IMR-90 (cell line): ENCODE results near the gene CDH26. TPM values are rescaled to one million over a fixed set of nuclear protein-coding genes. Genes with fewer than 3 reads are reported as not detected.

Source experiments
- ATAC-seq: fragments of 200-7000 bp; cut with Tn5 transposase; 2 replicates; pipeline ENCODE4 v1.9.1; 2020; ENCODE audit warnings: low read depth, mild to moderate bottlenecking, moderate library complexity
- BruUV-seq: library from RNA; stranded (reverse); fragments of 400-500 nt; replicated peaks from 2 replicates; lab custom pipeline; 2021; lab: Mats Ljungman, UMichigan
- CTCF ChIA-PET: fragments of 300-600 bp; formaldehyde crosslinking; extraction: SDS; loops from one replicate; lab custom pipeline; 2021; ENCODE audit warnings: antibody characterized with exemption; lab: Yijun Ruan, JAX
- POLR2A ChIA-PET: fragments of 300-600 bp; sonication (Branson Sonifier 250); formaldehyde crosslinking; loops from one replicate; lab custom pipeline; 2022; ENCODE audit warnings: antibody characterized with exemption; ENCODE audit not compliant: unreplicated experiment; lab: Charles Lee
- DNase-seq: peaks from one replicate; pipeline ENCODE4 v3.0.0; 2013
- H2AFZ ChIP-seq: replicated peaks from 2 replicates; pipeline ENCODE3; 2013; ENCODE audit warnings: low read length, mild to moderate bottlenecking; ENCODE audit not compliant: poor library complexity
- H2AK5ac ChIP-seq: 2 replicates; pipeline ENCODE4 v1.6.1; 2013; ENCODE audit warnings: low read depth, low read length, inconsistent platforms
- H2AK9ac ChIP-seq: replicated peaks from 2 replicates; pipeline ENCODE3; 2013; ENCODE audit warnings: mild to moderate bottlenecking, low read depth, low read length, moderate library complexity; ENCODE audit not compliant: poor library complexity
- H2BK120ac ChIP-seq: 2 replicates; pipeline ENCODE4 v1.6.1; 2013; ENCODE audit warnings: low read depth, low read length, inconsistent platforms
- H2BK15ac ChIP-seq: 3 replicates; pipeline ENCODE4 v1.6.1; 2013; ENCODE audit warnings: low read depth, low read length, inconsistent platforms
- H2BK20ac ChIP-seq: 2 replicates; pipeline ENCODE4 v1.6.1; 2013; ENCODE audit warnings: low read depth, mild to moderate bottlenecking, inconsistent platforms, low read length, moderate library complexity
- H2BK5ac ChIP-seq: 2 replicates; pipeline ENCODE4 v1.6.1; 2013; ENCODE audit warnings: mild to moderate bottlenecking, low read depth, low read length, inconsistent platforms; ENCODE audit not compliant: poor library complexity, severe bottlenecking
- H3K14ac ChIP-seq: replicated peaks from 2 replicates; pipeline ENCODE4 v1.6.1; 2013; ENCODE audit warnings: low read depth, low read length, inconsistent platforms
- H3K18ac ChIP-seq: 2 replicates; pipeline ENCODE4 v1.6.1; 2013; ENCODE audit warnings: low read depth, low read length, control low read depth
- H3K23ac ChIP-seq: 2 replicates; pipeline ENCODE4 v1.6.1; 2013; ENCODE audit warnings: low read depth, low read length, inconsistent platforms
- H3K27ac ChIP-seq: 2 replicates; pipeline ENCODE4 v1.5.1; 2013; ENCODE audit warnings: mild to moderate bottlenecking, control low read depth, low read length; ENCODE audit not compliant: insufficient read depth
- H3K27me3 ChIP-seq: 2 replicates; pipeline ENCODE4 v1.6.1; 2013; ENCODE audit warnings: low read length; ENCODE audit not compliant: control insufficient read depth, insufficient read depth
- H3K36me3 ChIP-seq: 2 replicates; pipeline ENCODE4 v1.6.1; 2013; ENCODE audit warnings: low read length, mixed read lengths; ENCODE audit not compliant: control insufficient read depth, insufficient read depth
- H3K4ac ChIP-seq: 2 replicates; pipeline ENCODE4 v1.6.1; 2013; ENCODE audit warnings: low read depth, low read length, inconsistent platforms
- H3K4me1 ChIP-seq: 2 replicates; pipeline ENCODE4 v1.6.1; 2013; ENCODE audit warnings: low read length, mixed read lengths; ENCODE audit not compliant: control insufficient read depth, insufficient read depth
- H3K4me2 ChIP-seq: 2 replicates; pipeline ENCODE4 v1.6.1; 2013; ENCODE audit warnings: low read depth, mild to moderate bottlenecking, control low read depth, low read length, moderate library complexity
- H3K4me3 ChIP-seq: 2 replicates; pipeline ENCODE4 v1.5.1; 2013; ENCODE audit warnings: low read depth, mild to moderate bottlenecking, control low read depth, low read length, moderate library complexity; ENCODE audit not compliant: insufficient read depth
- H3K56ac ChIP-seq: 2 replicates; pipeline ENCODE4 v1.6.1; 2013; ENCODE audit warnings: low read length, inconsistent platforms; ENCODE audit not compliant: insufficient read depth; ENCODE audit errors: extremely low read depth
- H3K79me1 ChIP-seq, 2 experiments: 2 replicates each; pipeline ENCODE4 v1.6.1; 2013; ENCODE audit warnings: low read length in 2 of 2, inconsistent platforms in 1 of 2, low read depth in 1 of 2
- H3K9ac ChIP-seq: 2 replicates; pipeline ENCODE4 v1.6.1; 2013; ENCODE audit warnings: low read depth, low read length, control low read depth
- H3K9me1 ChIP-seq: 2 replicates; pipeline ENCODE4 v1.6.1; 2013; ENCODE audit warnings: low read length, inconsistent platforms; ENCODE audit not compliant: insufficient read depth
- H3K9me3 ChIP-seq: 2 replicates; pipeline ENCODE4 v1.6.1; 2013; ENCODE audit warnings: low read length; ENCODE audit not compliant: control insufficient read depth, insufficient read depth
- H4K20me1 ChIP-seq: 2 replicates; pipeline ENCODE4 v1.6.1; 2013; ENCODE audit warnings: low read length, inconsistent platforms; ENCODE audit not compliant: insufficient read depth
- H4K5ac ChIP-seq: 2 replicates; pipeline ENCODE4 v1.6.1; 2013; ENCODE audit warnings: mild to moderate bottlenecking, low read depth, low read length, control low read depth
- H4K8ac ChIP-seq, 2 experiments: 2 replicates each; pipeline ENCODE4 v1.6.1; 2013; ENCODE audit warnings: low read depth in 2 of 2, low read length in 2 of 2, control low read depth in 1 of 2, inconsistent platforms in 1 of 2
- H4K91ac ChIP-seq: 2 replicates; pipeline ENCODE4 v1.6.1; 2013; ENCODE audit warnings: low read depth, low read length, inconsistent platforms; ENCODE audit not compliant: insufficient read depth
- CHD1 ChIP-seq: IDR thresholded peaks from 2 replicates; pipeline ENCODE4 v1.6.1; 2012; ENCODE audit warnings: low read depth, low read length, improper control_type of control experiment
- MAZ ChIP-seq: IDR thresholded peaks from 2 replicates; pipeline ENCODE4 v1.6.1; 2012; ENCODE audit warnings: low read depth, mild to moderate bottlenecking, low read length, improper control_type of control experiment, moderate library complexity, borderline replicate concordance
- NFE2L2 ChIP-seq: fragments of 150-350 bp; IDR thresholded peaks from 2 replicates; pipeline ENCODE4 v1.6.1; 2016; ENCODE audit warnings: low read depth, mild to moderate bottlenecking, low read length
- RAD21 ChIP-seq: IDR thresholded peaks from 2 replicates; pipeline ENCODE4 v1.6.1; 2012; ENCODE audit warnings: low read length, improper control_type of control experiment
- RFX5 ChIP-seq: IDR thresholded peaks from 2 replicates; pipeline ENCODE4 v1.8.0; 2012; ENCODE audit warnings: low read depth, mild to moderate bottlenecking, low read length, moderate library complexity
- SMC3 ChIP-seq: fragments of 150-350 bp; IDR thresholded peaks from 2 replicates; pipeline ENCODE4 v1.6.1; 2016; ENCODE audit warnings: low read depth, mild to moderate bottlenecking, antibody characterized with exemption, low read length, moderate library complexity
- WGBS, 2 experiments: methylation state at CpG; one replicate each; pipeline versions ENCODE4 v1.1.5 to v1.1.7; 2013; ENCODE audit warnings: missing lambda C conversion rate in 2 of 2; ENCODE audit not compliant: insufficient read length in 1 of 2; ENCODE audit errors: extremely low coverage in 2 of 2; 5-methylcytosine and 5-hydroxymethylcytosine counted together
- dilution Hi-C: fragments of 300-500 bp; cut with HindIII; formaldehyde crosslinking; loops from one replicate; pipeline ENCODE4 v1.14.3; 2018; ENCODE audit warnings: low sequenced_read_pairs; ENCODE audit not compliant: unreplicated experiment
- in situ Hi-C: fragments of 300-500 bp; cut with MboI; formaldehyde crosslinking; loops from 3 replicates; pipeline ENCODE4 v1.14.3; 2019; ENCODE audit warnings: low sequenced_read_pairs, inconsistent platforms, mixed read lengths
- intact Hi-C: fragments of 100-400 bp; cut with micrococcal nuclease; formaldehyde crosslinking; loops from 2 replicates; pipeline ENCODE4 v1.10.0; 2022
- polyA plus RNA-seq, 3 experiments: library from polyadenylated mRNA; depleted of rRNA; stranded (reverse); fragments of >200 nt; gene quantifications; 2 replicates each; pipeline ENCODE4 v1.2.3, GENCODE V29; 2012; ENCODE audit warnings: low replicate concordance in 1 of 3
- total RNA-seq: library from RNA; depleted of rRNA; stranded (reverse); fragments of >200 nt; gene quantifications from 2 replicates; pipeline ENCODE4 v1.2.3, GENCODE V29; 2012
- TF ChIP-seq, protein P1 (sequence below): fragments of 150-350 bp; IDR thresholded peaks from 2 replicates; pipeline ENCODE4 v1.6.1; 2017; ENCODE audit warnings: mild to moderate bottlenecking, antibody characterized with exemption, low read length, low read depth
- TF ChIP-seq, protein P2 (sequence below): fragments of 150-350 bp; IDR thresholded peaks from 2 replicates; pipeline ENCODE4 v1.6.1; 2016; ENCODE audit warnings: low read depth, mild to moderate bottlenecking, low read length, moderate library complexity, borderline replicate concordance
- TF ChIP-seq, protein P3 (sequence below): conservative IDR thresholded peaks from 2 replicates; pipeline ENCODE4 v1.5.1; 2012; ENCODE audit warnings: mild to moderate bottlenecking, low read depth, low read length, improper control_type of control experiment

CDH26 gene
- total and polyA plus RNA-seq, 2 of the 4 experiments (the other 2 are of a cell fraction): not detected

DNA sequence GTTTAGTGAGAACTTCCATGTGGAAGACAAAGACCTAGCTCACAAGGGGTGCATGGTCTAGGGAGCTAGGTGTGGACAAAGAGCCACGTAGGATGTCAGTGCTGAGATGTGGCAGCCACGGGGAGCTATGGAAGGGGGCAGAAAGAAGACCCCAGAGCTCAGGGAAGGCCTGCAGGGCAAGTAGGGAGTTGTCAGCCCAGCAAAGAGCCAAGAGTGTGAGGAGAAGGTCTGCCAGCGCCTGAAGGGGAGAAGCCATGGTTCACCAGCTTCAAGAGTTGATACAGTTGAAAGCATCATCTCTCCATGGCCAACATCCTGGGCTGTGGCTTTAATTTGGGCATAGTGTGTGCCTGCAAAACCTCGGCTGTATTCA is 95.6 kb downstream of the CDH26 start (continued):
- TF ChIP-seq, protein P1, sequence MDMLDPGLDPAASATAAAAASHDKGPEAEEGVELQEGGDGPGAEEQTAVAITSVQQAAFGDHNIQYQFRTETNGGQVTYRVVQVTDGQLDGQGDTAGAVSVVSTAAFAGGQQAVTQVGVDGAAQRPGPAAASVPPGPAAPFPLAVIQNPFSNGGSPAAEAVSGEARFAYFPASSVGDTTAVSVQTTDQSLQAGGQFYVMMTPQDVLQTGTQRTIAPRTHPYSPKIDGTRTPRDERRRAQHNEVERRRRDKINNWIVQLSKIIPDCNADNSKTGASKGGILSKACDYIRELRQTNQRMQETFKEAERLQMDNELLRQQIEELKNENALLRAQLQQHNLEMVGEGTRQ: no peak
- TF ChIP-seq MAZ: no peak

DNA sequence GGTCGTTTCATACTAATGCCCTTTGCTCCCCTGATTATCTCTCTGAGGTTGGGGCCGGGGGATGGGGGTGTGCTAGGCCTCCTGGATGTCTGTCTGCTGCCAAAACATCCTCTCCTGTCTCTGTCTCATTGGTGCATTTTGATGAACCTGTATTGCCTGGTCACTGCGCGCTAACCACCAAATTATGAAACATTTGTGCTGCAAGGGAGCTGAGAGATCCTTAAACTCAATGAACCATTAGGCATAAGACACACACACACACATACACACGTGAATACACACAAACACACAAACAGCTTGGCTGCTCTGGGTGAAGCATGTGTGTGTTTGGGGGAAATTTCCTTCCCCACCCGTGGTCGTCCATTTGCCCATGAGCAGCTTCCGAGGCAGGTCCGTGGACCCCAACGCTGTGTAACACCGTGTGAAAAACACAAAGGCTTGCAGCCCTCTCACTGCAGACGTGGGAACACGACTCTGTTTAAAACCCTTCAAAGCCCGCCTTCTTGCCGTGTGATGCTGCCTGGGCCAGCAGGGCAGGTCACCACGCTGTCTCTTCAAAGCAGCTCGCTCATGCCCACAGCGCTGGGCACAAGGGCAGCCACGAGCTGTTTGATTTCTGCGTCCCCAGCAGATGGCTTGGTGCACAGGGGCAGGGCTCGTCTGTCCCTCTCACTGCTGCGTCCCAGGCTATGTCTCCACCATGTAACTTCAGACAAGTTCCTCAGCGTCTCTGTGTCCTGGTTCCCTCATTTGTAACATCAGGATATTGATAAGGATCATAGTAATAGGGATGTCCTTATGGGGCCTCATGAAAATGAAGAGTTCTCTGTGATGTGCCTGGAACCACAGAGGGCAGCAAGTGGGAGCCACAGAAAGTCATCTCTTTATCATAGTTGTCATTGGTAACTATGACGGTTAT is 96.8 kb downstream of the CDH26 start:
- H4K91ac ChIP-seq: no peak overlapping the region
- TF ChIP-seq, protein P1: no peak
- TF ChIP-seq SMC3 (no peak), RFX5 (no peak), CHD1 (no peak), NFE2L2 (no peak), RAD21 (no peak)
- TF ChIP-seq, protein P2, sequence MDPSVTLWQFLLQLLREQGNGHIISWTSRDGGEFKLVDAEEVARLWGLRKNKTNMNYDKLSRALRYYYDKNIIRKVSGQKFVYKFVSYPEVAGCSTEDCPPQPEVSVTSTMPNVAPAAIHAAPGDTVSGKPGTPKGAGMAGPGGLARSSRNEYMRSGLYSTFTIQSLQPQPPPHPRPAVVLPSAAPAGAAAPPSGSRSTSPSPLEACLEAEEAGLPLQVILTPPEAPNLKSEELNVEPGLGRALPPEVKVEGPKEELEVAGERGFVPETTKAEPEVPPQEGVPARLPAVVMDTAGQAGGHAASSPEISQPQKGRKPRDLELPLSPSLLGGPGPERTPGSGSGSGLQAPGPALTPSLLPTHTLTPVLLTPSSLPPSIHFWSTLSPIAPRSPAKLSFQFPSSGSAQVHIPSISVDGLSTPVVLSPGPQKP: no peak
- TF ChIP-seq, protein P3, sequence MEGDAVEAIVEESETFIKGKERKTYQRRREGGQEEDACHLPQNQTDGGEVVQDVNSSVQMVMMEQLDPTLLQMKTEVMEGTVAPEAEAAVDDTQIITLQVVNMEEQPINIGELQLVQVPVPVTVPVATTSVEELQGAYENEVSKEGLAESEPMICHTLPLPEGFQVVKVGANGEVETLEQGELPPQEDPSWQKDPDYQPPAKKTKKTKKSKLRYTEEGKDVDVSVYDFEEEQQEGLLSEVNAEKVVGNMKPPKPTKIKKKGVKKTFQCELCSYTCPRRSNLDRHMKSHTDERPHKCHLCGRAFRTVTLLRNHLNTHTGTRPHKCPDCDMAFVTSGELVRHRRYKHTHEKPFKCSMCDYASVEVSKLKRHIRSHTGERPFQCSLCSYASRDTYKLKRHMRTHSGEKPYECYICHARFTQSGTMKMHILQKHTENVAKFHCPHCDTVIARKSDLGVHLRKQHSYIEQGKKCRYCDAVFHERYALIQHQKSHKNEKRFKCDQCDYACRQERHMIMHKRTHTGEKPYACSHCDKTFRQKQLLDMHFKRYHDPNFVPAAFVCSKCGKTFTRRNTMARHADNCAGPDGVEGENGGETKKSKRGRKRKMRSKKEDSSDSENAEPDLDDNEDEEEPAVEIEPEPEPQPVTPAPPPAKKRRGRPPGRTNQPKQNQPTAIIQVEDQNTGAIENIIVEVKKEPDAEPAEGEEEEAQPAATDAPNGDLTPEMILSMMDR: no peak

More for the DNA sequence above, 96.8 kb downstream of the CDH26 start:
- H3K23ac ChIP-seq: no peak overlapping the region
- ATAC-seq: no peak
- no peak overlapping the region for H4K5ac ChIP-seq
- no peak overlapping the region for H2BK15ac ChIP-seq
- no peak overlapping the region; the same call in 1 of the 2 replicates for H3K4ac ChIP-seq
- H3K9me3 ChIP-seq: no peaks in the 10 kb centered on the region
- H2AK9ac ChIP-seq: no peak overlapping the region
- H3K18ac ChIP-seq: no peak overlapping the region
- H3K27me3 ChIP-seq: peaks cover 9% of the 10 kb centered on the region
- no peak overlapping the region for H3K14ac ChIP-seq
- ChIA-PET POLR2A (no interaction called here), CTCF (no interaction called here)
- intact Hi-C loops: loop anchor here (5.0 to 10.0 kb wide), 3 partner anchors 1060 to 1842 kb away; partner anchors contain the start of gene CDH4
- no peak overlapping the region for H2BK5ac ChIP-seq
- H3K27ac ChIP-seq: no peak overlapping the region
- H2AK5ac ChIP-seq: no peak overlapping the region
- in situ Hi-C loops: loop anchor here (25.0 kb wide), 2 partner anchors 1182 to 1832 kb away; no protein-coding TSS in a partner anchor
- 77% methylated on average over 12 of the region's 24 CpGs; no CpG with 5 or more reads in 1 of the 2 experiments for WGBS, 2 experiments
- no peaks in the 10 kb centered on the region; the same call in 1 of the 2 replicates for H3K9me1 ChIP-seq
- no peak overlapping the region for H3K56ac ChIP-seq
- no peak overlapping the region for H3K4me2 ChIP-seq
- no peak overlapping the region for H2BK20ac ChIP-seq
- no peak overlapping the region for H4K8ac ChIP-seq
- dilution Hi-C loops: no loop called here
- no peaks in the 10 kb centered on the region for H3K36me3 ChIP-seq
- DNase-seq: no peak
- no peak overlapping the region for H3K4me3 ChIP-seq
- H2BK120ac ChIP-seq: no peak overlapping the region
- H3K79me1 ChIP-seq: no peaks in the 10 kb centered on the region
- H4K20me1 ChIP-seq: no peaks in the 10 kb centered on the region
- H3K4me1 ChIP-seq: peaks cover 7% of the 10 kb centered on the region; the same call in 1 of the 2 replicates
- BruUV-seq: no TSS peak
- H3K9ac ChIP-seq: no peak overlapping the region
- no peak overlapping the region for H2AFZ ChIP-seq
